ENCODE data around the gene VIPR2. TPM values are rescaled to one million over a fixed set of nuclear protein-coding genes. Genes with fewer than 3 reads are reported as not detected.

Gene VIPR2
- total and polyA plus RNA-seq, 2 experiments from 2014 or later = 1.3 to 2.7 TPM

DNA sequence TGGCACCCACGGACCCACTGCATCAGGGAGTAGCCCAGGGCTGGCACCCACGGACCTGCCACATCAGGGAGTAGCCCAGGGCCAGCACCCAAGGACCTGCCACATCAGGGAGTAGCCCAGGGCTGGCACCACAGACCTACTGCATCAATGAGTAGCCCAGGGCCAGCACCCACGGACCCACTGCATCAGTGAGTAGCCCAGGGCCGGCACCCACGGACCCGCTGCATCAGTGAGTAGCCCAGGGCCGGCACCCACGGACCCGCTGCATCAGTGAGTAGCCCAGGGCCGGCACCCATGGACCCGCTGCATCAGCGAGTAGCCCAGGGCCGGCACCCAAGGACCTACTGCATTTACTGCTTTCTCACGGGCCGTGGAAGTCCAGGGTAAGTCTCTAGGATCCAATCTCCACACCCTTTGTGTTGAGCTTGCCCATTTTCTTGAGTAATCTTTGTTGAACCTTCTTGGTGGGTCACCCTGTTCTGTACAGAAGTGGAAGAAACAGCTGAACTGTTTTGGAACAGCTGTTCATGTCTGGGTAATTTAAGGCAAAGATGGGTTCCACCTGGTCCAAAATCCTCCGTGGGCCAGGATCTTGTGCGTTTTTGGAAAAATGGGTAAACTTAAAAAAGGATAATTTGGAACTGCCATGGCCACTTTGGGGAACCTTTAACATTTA, 69.0 kb downstream of the VIPR2 start:
- Histone ChIP-seq H3K9me2 (ENCODE audit: insufficient read depth) (no peaks in the 10 kb centered on the region), H3K36me3 (ENCODE audit: insufficient read depth) (no peaks in the 10 kb centered on the region), H3K4me1 (ENCODE audit: insufficient read depth) (no peaks in the 10 kb centered on the region), H3K79me2 (replicated peaks; ENCODE audit: insufficient read depth) (no peaks in the 10 kb centered on the region), H3K27me3 (ENCODE audit: insufficient read depth) (no peaks in the 10 kb centered on the region), H3K27ac (ENCODE audit: low read depth) (no peak overlapping the region), H3K4me2 (no peak overlapping the region), H4K20me1 (replicated peaks; ENCODE audit: insufficient read depth) (no peaks in the 10 kb centered on the region), H3K4me3 (no peak overlapping the region), H3F3A (replicated peaks; ENCODE audit: low read depth) (no peaks in the 10 kb centered on the region), H2AFZ (no peak overlapping the region)
- Mint-ChIP-seq H3K9me3 (peaks cover 46% of the 10 kb centered on the region; the same call in 2 of the 3 replicates), H3K4me3 (no peak overlapping the region), H3K27ac (no peak overlapping the region), H3K4me1 (no peaks in the 10 kb centered on the region), H3K36me3 (ENCODE audit: low read depth) (no peaks in the 10 kb centered on the region), H3K27me3 (ENCODE audit: insufficient read depth, low read depth, poor library complexity) (peaks cover 10% of the 10 kb centered on the region)
- DNase-seq (ENCODE audit: low spot score) = no peak
- ATAC-seq = no peak
- TF ChIP-seq NANOG (IDR thresholded peaks at IDR 0.05; ENCODE audit: borderline replicate concordance) = no peak
- TF ChIP-seq JUNB (IDR thresholded peaks at IDR 0.05; ENCODE audit: unreplicated experiment) = no peak
- TF ChIP-seq, protein P1, sequence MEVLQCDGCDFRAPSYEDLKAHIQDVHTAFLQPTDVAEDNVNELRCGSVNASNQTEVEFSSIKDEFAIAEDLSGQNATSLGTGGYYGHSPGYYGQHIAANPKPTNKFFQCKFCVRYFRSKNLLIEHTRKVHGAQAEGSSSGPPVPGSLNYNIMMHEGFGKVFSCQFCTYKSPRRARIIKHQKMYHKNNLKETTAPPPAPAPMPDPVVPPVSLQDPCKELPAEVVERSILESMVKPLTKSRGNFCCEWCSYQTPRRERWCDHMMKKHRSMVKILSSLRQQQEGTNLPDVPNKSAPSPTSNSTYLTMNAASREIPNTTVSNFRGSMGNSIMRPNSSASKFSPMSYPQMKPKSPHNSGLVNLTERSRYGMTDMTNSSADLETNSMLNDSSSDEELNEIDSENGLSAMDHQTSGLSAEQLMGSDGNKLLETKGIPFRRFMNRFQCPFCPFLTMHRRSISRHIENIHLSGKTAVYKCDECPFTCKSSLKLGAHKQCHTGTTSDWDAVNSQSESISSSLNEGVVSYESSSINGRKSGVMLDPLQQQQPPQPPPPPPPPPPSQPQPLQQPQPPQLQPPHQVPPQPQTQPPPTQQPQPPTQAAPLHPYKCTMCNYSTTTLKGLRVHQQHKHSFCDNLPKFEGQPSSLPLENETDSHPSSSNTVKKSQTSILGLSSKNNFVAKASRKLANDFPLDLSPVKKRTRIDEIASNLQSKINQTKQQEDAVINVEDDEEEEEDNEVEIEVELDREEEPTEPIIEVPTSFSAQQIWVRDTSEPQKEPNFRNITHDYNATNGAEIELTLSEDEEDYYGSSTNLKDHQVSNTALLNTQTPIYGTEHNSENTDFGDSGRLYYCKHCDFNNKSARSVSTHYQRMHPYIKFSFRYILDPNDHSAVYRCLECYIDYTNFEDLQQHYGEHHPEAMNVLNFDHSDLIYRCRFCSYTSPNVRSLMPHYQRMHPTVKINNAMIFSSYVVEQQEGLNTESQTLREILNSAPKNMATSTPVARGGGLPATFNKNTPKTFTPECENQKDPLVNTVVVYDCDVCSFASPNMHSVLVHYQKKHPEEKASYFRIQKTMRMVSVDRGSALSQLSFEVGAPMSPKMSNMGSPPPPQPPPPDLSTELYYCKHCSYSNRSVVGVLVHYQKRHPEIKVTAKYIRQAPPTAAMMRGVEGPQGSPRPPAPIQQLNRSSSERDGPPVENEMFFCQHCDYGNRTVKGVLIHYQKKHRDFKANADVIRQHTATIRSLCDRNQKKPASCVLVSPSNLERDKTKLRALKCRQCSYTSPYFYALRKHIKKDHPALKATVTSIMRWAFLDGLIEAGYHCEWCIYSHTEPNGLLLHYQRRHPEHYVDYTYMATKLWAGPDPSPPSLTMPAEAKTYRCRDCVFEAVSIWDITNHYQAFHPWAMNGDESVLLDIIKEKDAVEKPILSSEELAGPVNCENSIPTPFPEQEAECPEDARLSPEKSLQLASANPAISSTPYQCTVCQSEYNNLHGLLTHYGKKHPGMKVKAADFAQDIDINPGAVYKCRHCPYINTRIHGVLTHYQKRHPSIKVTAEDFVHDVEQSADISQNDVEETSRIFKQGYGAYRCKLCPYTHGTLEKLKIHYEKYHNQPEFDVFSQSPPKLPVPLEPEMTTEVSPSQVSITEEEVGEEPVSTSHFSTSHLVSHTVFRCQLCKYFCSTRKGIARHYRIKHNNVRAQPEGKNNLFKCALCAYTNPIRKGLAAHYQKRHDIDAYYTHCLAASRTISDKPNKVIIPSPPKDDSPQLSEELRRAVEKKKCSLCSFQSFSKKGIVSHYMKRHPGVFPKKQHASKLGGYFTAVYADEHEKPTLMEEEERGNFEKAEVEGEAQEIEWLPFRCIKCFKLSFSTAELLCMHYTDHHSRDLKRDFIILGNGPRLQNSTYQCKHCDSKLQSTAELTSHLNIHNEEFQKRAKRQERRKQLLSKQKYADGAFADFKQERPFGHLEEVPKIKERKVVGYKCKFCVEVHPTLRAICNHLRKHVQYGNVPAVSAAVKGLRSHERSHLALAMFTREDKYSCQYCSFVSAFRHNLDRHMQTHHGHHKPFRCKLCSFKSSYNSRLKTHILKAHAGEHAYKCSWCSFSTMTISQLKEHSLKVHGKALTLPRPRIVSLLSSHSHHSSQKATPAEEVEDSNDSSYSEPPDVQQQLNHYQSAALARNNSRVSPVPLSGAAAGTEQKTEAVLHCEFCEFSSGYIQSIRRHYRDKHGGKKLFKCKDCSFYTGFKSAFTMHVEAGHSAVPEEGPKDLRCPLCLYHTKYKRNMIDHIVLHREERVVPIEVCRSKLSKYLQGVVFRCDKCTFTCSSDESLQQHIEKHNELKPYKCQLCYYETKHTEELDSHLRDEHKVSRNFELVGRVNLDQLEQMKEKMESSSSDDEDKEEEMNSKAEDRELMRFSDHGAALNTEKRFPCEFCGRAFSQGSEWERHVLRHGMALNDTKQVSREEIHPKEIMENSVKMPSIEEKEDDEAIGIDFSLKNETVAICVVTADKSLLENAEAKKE (CRISPR knock-in tag; IDR thresholded peaks at IDR 0.05) = no peak
- TF ChIP-seq EZH2phosphoT487 (IDR thresholded peaks at IDR 0.05; ENCODE audit: unreplicated experiment) = no peak
- TF ChIP-seq CREB1 (CRISPR knock-in tag; IDR thresholded peaks at IDR 0.05; ENCODE audit: low read depth) = no peak
- TF ChIP-seq ZNF331 (CRISPR knock-in tag; IDR thresholded peaks at IDR 0.05; ENCODE audit: low read depth) = no peak
- TF ChIP-seq STAT1 (IDR thresholded peaks at IDR 0.05; ENCODE audit: unreplicated experiment) = no peak
- TF ChIP-seq, protein P2, sequence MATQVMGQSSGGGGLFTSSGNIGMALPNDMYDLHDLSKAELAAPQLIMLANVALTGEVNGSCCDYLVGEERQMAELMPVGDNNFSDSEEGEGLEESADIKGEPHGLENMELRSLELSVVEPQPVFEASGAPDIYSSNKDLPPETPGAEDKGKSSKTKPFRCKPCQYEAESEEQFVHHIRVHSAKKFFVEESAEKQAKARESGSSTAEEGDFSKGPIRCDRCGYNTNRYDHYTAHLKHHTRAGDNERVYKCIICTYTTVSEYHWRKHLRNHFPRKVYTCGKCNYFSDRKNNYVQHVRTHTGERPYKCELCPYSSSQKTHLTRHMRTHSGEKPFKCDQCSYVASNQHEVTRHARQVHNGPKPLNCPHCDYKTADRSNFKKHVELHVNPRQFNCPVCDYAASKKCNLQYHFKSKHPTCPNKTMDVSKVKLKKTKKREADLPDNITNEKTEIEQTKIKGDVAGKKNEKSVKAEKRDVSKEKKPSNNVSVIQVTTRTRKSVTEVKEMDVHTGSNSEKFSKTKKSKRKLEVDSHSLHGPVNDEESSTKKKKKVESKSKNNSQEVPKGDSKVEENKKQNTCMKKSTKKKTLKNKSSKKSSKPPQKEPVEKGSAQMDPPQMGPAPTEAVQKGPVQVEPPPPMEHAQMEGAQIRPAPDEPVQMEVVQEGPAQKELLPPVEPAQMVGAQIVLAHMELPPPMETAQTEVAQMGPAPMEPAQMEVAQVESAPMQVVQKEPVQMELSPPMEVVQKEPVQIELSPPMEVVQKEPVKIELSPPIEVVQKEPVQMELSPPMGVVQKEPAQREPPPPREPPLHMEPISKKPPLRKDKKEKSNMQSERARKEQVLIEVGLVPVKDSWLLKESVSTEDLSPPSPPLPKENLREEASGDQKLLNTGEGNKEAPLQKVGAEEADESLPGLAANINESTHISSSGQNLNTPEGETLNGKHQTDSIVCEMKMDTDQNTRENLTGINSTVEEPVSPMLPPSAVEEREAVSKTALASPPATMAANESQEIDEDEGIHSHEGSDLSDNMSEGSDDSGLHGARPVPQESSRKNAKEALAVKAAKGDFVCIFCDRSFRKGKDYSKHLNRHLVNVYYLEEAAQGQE (IDR thresholded peaks at IDR 0.05; ENCODE audit: unreplicated experiment) = no peak
- TF ChIP-seq POLR2AphosphoS5 (IDR thresholded peaks at IDR 0.05; ENCODE audit: low read depth) = no peak
- TF ChIP-seq CTCF (conservative IDR thresholded peaks at IDR 0.05; ENCODE audit: low read depth in 2 of 2) = no peak
- TF ChIP-seq ZNF114 (CRISPR knock-in tag; IDR thresholded peaks at IDR 0.05) = no peak
- TF ChIP-seq ETS1 (IDR thresholded peaks at IDR 0.05) = no peak
- TF ChIP-seq EZH2 (IDR thresholded peaks at IDR 0.05; ENCODE audit: low read depth, unreplicated experiment) = no peak

Data from GM23338 (cell line).